Stimulated activated CD8-positive, alpha-beta memory T cell treated with anti-CD3 and anti-CD28 coated beads, Interleukin-12 subunit alpha, Interleukin-12 subunit beta, amount 100 ng/mL, for 24 hours (primary cell): ENCODE measurements around the gene KCNJ12.

Experiments
- DNase-seq: peaks from one replicate; pipeline ENCODE4 v3.0.0-alpha.2; 2020; ENCODE audit errors: extremely low read depth

The KCNJ12 gene

GRCh38 chr17:21365016-21365415, 11.1 kb upstream of the KCNJ12 start:
- no peak for DNase-seq

GRCh38 chr17:21368545-21369246, 7.5 kb upstream of the KCNJ12 start:
- no peak for DNase-seq

GRCh38 chr17:21369395-21369794, 6.8 kb upstream of the KCNJ12 start:
- no peak for DNase-seq

GRCh38 chr17:21370430-21370829, 5.7 kb upstream of the KCNJ12 start:
- DNase-seq: no peak

- DNase-seq: no peak
Observed at GRCh38 chr17:21371511-21372081, 4.6 kb upstream of the KCNJ12 start.

- no peak for DNase-seq
Observed at GRCh38 chr17:21372256-21372954, 3.8 kb upstream of the KCNJ12 start.

GRCh38 chr17:21373036-21373435, 3.1 kb upstream of the KCNJ12 start:
- DNase-seq: no peak

- no peak for DNase-seq
Observed at GRCh38 chr17:21373696-21374440, 2.3 kb upstream of the KCNJ12 start.

GRCh38 chr17:21374441-21375161, 1.6 kb upstream of the KCNJ12 start:
- no peak for DNase-seq

GRCh38 chr17:21375162-21375560, 996 bp upstream of the KCNJ12 start:
- DNase-seq: no peak

- no peak for DNase-seq
Observed at GRCh38 chr17:21375757-21376080, 438 bp upstream of the KCNJ12 start.

- no peak for DNase-seq
Observed at GRCh38 chr17:21376759-21377690, 868 bp downstream of the KCNJ12 start.

GRCh38 chr17:21377705-21378396, 1.7 kb downstream of the KCNJ12 start:
- no peak for DNase-seq

- DNase-seq: no peak
Observed at GRCh38 chr17:21378553-21378952, 2.4 kb downstream of the KCNJ12 start.

- DNase-seq: no peak
Observed at GRCh38 chr17:21379080-21379711, 3.0 kb downstream of the KCNJ12 start.

- no peak for DNase-seq
Observed at GRCh38 chr17:21380659-21381058, 4.5 kb downstream of the KCNJ12 start.

GRCh38 chr17:21381076-21381706, 5.0 kb downstream of the KCNJ12 start:
- DNase-seq: no peak

GRCh38 chr17:21382560-21383495, 6.7 kb downstream of the KCNJ12 start:
- DNase-seq: no peak
